HG02759 (cell line): Measurements from ENCODE around the gene CD99.
A peak's percentile ranks its signal among the peaks of the same experiment; 100 is the strongest.
"Not testable (repeated sequence)": the region's sequence is repeated elsewhere in the genome, so short reads cannot be mapped to it uniquely, and the experiment has no call there.

Experiments
- ATAC-seq: cut with Tn5 transposase; IDR thresholded peaks from one replicate; pipeline ENCODE4 v1.9.1; 2021; ENCODE audit warnings: mild to moderate bottlenecking, moderate library complexity; ENCODE audit not compliant: unreplicated experiment

Gene CD99

DNA sequence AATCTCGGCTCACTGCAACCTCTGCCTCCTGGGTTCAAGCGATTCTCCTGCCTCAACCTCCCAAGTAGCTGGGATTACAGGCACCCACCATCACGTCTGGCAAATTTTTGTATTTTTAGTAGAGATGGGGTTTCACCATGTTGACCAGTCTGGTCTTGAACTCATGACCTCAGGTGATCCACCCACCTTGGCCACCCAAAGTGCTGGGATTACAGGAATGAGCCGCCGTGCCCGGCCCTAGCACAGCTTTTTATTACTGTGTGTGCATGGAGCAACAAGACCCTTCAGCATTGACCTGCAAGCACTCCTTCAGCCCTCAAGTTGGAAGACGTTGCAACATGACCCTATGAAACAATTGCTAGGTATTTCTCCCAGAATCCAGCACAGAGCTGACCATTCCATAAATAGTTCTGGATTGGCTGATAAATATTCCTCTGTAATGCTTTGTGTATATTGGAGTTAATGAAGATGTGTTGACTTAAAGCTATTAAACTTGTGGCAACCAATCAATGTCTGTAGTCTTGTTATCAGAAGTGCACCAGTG is 15.4 kb upstream of the CD99 start:
- ATAC-seq, result not testable (repeated sequence)

DNA sequence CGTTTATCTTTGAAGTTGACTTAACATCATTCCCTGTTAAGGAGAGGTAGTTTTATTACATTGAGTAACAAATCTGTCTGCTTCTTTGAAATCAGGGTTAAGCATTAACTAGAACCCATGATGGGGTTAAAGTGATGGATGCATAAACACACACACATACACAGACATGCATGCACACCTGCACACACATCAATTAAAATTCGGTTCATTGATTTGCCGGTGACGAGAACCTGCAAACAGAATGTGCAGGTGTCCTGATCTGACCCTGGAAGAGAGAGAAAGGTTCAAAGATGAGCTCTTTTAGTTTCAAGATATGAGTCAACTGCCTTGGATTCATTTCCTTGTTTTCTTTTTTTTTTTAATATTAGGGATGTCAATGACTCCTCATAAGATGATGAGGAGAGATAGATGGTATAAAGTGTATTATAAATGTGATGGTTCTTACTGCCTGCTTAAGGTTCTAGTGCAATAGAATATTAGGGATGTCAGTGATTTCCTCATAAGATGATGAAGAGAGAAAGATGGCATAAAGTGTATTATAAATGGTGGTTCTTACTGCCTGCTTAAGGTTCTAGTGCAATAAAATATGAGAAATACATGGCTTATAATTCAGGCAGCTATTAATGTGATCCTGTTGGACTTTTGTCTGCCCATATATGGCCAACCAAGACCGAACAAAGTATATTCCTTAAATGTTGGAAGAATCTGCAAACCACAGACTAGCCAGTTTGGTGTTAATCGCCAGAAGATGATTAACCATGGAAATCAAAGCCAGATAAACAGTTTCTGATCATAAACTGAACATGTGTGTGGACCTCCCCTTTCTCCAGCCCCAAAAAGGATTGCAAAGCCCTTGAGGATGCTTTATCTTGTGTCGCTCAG is 14.1 kb upstream of the CD99 start:
- ATAC-seq, result no peak

DNA sequence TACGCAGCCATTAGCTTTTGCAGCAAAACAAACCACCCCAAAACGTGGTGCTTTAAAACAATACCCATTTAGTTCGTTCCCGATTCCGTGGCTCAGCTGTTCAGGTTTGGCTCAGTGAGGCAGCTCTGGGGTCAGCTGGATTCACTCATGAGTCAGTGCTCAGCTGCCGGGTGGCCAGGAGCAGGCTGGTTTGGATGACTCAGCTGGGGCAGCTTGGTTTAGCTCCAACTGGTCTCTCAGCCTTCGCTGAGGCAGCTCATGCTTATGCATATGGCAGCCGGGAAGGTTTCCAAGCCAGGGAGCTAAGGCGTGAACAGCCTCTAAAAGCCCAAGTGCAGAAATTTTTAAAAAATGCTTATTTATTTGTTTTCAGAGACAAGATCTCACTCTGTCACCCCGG is 13.3 kb upstream of the CD99 start:
- no peak for ATAC-seq

DNA sequence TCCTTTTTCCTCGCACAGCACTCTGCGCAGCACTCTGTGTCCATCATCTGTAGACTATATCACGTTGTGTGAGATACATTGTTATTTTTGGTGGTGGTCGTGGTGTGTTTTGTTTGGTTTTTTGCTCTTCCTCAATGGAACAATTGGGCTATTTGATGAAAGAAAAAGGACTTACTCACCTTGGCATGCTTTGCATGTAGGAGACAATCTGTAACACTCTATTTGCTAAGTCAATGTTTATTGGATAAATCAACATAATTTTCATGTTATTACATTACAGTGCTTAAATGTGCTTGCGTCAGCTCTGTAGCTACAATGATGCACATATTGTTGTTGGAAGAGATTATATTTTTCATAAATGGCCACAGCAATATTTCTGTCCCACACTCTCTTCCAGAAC is 12.5 kb upstream of the CD99 start:
- ATAC-seq, result no peak

DNA sequence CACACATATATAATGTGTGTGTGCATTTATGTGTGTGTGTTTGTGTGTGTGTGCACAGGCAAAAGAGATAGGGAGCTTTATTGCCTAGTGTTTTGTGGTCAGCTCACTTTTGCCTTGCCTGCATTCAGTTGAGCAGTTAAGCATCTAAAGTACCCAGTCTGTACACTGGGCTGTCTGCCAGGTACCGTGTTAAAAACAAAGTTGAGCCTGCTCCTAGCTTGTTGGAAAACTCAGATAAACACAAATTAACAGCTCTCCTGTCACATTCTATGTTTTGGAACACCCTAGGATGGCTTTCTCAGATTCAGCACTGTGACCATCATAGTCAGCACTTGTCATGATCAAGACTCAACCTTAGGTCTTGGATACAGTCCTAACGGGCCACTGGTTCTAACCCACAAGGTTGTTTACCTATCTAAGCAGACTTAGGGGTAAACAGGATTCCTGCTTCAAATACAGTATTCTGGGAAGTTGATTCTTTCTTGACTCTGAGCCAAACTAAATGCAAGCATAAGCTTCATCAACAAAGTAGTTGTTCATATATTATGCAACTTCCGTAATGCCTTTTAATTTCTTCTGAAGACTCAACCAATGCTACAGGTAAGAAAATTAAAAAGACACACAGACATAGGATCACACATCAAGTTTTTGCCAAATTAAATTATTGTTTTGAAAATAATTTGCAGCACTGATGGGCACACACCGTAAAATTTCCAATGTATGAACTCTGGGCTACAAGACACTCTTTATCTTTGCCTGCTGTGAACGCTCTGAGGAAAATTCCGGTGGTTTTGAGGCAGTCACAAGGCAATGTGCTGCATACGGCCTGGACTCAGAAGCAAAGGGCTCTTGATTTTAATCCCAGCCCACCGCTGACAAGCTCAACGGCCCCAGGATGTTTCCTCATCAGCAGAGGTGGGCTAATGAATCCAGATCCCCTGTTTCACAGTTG is 11.3 kb upstream of the CD99 start:
- ATAC-seq, result no peak

DNA sequence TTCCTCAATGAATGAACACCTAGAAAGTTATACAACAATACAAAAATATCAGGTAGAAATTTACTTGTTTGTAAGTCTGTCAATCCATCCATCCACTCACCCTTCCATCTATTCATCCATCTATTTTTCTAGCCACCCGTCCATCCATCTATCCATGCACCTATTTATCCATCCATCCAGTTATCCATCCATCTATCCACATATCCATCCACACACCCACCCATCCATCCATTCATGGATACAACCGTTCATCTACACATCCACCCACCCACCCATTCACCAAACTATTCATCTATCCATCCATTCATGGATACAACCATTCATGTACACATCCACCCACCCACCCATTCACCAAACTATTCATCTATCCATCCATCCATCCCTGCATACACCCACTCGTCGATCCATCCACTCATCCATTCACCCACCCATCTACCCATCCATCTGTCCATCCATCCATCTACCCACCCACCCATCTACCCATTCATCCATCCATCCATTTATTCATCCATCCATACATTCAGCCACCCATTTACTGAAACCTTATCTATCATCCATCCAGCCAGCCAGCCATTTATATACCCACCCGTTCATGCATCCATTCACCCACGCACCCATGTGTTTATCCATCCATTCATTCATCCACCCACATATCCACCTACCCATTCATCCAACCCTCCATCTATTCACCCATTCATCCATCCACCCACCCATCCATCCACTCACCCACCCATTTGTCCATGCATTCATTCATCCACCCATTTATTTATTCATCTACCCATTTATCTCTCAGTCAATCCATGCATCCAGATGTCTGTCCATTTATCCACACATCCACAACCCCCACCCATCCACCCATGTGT is 10.4 kb upstream of the CD99 start:
- no peak for ATAC-seq

DNA sequence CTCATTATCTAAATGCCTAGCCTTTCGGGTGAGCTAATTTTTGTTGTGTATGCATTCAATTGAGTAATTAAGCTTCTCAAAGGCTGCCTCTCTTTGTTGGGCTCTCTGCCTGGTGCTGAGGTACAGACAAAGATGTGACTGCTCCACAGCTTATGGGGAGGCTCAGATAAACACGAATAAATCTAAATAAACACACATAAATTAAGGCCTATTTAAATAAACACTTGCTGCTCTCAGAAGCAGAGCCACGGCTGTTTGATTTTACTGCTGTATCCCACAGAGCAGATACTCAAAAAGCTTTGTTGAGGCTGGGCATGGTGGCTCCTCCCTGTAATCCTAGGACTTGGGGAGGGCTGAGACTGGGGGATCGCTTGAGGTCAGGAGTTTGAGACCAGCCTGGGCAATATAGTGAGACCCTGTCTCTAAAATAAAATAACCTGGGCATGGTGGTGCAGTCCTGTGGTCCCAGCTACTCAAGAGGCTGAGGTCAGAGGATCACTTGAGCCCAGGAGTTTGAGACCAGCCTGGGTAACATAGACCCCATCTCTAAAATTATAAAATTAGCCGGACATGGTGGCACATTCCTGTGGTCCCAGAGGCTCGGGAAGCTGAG is 8.4 kb upstream of the CD99 start:
- ATAC-seq, result no peak

DNA sequence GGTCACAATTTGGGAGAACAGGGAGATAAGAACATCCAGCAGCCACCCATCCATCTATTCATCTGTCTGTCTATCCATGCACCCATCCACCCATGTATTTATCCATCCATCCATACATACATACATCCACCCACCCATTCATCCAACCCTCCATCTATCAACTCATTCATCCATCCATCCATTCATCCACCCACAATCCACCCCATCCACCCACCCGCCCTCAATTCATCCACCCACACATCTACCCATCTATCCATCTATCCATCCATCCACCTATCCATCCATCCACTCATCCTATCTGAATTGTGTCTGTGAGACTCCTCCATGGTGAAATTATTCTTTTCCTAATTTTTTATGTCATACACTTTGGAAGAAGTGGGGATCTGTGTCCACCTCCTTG is 6.8 kb upstream of the CD99 start:
- no peak for ATAC-seq

DNA sequence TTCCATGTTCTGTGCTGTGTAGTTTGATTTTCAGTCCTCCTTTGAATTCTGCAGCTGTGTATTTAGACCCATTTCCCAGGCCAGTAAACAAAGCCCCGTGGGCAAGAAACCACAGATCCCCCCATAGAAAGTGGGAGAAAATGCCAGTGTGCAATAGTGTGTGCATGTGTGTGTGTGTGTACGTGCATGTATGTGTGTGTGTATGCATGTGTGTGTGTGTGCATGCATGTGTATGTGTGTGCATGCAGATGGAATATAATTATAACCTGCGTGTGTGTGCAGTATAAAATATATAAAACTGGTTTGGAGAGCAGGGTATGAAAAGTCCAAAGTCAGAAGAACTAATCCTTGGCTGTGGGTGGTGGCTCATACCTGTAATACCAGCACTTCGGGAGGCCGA is 5.2 kb upstream of the CD99 start:
- ATAC-seq, result no peak

DNA sequence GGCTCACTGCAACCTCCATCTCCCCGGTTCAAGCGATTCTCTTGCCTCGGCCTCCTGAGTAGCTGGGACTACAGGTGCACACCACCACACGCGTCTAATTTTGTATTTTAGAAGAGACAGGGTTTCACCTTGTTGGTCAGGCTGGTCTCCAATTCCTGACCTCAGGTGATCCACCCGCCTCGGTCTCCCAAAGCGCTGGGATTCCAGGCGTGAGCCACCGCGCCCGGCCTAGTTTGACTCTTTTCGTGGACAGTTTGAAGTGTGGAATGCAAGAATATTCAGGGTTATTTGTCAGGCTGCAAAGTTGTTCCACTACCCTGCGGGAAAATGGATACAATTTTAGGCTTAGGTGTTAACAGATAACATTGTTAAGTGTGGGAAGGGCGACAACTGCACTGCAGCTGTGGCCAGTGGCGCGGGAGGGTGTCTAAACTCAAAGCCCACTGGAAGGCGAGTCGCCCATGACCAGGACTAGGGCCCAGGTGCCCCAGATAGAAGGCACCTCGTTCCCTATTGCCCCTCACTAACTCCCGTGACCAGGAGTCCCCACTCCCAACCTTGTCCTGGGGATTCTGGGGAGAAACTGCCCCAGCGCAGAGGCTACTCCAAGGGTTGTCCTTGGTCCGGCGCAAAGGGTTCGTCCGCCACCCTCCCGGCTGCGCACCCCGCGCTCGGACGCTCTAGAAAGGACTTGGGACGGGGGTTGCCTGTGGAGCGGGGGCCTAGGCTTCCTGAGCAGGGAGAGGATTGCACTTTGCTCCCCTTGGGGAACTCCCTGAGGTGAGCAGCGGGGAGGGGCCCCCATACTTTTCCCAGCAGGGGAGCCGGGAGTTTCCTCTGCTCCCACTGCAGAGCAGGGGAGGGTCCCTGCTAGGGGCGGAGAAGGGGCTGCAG is 1.1 kb upstream of the CD99 start:
- no peak for ATAC-seq

DNA sequence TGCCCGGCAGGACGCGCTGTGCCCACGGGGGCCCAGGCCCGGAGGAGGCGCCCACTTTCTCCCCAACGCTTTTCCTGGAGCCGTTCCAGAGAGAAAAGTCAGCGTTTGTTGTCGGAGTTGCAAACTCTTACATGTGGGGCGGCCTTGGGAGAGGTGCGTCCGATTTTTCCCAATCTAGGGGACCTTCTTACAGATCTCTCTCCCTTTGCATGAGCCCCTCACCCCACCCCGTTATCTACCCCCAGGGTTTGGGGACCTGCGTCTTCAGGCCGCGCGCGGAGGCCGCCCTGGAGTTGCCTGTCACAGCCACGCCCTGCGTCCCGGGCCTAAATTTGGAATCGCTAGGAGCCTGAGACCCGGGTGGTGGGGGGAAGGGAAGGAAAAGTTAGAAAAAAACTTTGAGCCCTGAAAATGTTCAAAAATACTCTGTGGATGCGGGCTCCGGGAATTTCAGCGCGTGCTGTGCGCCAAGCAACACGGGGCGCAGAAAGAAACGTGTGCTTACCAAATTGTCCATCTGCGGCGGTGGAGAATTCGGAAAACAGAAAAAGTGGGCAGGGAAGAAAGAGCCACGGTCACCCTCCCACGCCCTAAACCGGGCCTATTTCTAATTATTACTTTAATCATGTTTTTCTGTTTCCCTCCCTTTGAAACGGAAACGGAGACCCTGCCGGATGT is 587 bp downstream of the CD99 start:
- ATAC-seq, result peak; percentile 13

DNA sequence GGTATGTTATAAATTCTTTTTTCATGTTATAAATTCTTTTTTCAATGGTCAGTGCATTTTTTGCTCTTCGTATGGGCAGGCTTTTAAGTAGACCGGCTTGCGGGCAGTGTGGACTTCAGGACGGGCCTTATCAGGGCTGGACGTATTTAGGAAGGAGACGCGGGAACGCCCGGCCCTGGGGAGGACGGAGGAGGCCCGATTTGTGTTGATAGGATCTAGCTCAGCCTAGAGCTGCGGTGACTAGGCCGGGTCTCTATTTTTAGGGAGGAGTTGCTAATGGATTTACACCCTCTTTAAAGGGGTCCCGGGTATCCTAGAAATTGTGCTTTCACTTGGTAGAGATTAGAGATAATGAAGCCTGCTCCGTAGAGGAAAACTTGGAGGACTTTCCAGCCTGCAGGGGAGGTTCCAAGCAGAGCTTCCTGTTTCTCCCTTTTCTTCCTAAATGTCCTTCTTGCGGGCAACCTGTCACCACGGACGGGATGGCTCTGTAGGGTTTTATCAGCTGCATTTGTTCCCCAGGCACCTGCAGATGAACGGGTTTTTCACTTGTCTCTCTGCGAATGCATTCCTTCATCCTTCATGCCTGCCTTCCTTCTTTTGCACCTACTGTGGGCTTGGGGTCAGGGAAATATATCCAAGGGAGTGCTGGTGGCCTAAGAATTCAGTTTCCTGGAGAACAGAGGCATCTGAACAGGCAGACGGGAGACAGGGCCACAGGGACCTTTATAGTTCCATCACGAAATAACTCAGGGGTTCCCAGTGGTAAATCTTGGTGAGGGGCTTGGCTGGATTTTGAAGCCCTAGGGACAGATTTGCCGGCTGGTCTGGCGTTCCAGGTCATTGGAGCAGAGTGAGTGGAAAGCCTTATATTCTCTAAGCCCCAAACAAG is 1.4 kb downstream of the CD99 start:
- ATAC-seq, result no peak

DNA sequence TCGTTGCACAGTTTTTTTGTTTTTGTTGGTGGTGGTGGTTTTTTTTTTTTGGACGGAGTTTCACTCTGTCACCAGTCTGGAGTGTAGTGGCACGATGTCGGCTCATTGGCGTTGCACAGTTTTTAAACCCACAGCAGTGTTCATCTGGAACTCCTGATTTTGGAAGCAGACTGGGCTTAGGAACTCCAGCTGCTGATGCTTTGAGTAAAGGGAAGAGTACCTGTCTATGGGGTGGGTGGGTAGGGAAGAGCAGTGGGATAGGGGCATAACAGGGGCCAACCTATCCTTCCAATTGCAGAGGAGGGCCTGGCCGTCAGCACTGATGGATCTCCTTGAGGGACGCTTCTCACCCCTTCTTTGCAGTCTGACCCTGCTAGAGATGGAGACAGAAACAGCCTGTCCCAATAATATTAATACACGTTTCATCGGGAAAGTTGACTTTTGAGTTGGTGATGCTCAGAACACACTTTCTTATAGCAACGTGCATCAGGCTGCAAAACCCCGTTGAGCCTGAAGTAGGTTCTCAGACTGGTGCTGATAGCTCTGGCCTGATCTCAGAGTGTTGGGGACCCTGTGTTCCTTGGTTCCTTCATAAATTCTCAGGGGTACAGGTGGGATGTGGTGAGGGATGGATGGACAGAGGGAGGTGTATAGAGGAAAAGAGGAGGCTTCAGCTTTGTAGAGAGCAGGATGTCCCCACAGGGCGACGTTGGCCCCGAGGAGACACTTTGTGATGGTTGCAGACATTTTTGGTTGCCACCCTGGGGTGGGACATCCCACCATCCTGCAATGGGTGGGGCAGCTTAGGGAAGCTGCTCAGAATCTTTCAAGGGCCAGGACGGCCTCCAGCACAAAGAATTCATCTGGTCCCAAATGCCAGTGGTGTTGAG is 2.3 kb downstream of the CD99 start:
- ATAC-seq, result no peak

DNA sequence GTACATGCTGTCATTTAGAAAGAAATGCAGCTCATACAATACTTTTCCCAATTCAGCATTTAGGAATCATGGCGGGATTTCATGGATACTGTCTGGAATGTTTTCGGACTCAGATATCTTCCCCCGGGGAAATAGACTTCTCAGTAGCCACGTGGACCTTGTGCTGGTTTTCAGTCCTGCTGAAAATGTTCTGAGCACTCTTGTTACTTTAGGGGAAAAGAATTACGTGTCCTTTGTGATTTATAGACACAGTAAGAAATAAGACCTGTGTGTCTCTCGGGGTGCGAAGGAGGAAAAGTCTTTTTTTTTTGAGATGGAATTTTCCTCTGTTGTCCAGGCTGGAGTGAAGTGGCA is 3.8 kb downstream of the CD99 start:
- no peak for ATAC-seq

DNA sequence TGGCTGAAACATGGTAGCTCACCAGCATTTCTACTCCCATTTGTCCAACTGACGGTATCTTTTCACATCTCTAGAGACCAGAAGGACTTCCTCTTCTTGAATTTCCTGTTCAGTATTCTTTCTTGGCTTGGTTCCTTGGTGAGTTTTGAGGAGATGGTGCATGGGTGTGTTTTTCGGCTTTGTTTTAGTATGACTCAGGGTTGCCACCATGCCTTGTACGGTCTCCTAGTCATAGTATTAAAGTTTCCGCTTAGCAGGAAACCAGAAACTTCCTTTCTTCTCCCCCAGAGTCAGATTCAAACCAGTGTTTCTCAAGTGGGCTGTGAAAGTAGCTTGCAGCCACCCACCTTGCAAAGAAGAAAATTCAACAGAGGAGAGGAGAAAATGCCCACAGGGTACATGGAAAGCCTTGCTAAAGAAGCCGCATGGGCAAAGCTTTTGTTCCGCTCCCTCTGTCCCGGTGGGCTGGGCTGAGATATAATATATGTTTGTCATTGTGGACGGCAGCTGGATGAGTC is 5.7 kb downstream of the CD99 start:
- ATAC-seq, result peak; percentile 86

DNA sequence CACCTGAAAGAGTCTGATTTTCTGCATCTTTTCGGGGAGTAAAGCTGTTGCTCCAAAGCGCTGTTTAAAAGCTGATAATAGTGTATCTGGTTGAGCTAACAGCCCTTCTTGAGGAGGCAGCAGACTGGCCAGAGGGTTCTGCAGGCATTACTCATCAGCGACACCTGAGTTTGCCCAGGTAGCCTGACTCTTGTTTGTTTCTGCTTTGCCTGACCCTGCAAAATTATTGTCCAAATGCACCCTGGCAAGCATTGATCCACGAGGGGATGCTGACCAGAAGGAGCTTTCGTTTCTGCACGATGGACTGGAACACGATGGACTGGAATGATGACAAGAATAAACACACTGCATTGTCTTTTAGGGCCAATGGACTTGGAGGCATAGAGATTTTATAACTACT is 6.2 kb downstream of the CD99 start:
- peak; percentile 1 for ATAC-seq
